Measurements from ENCODE around the gene TBL1XR1.
"Not testable (repeated sequence)": the region's sequence is repeated elsewhere in the genome, so short reads cannot be mapped to it uniquely, and the experiment has no call there.

Gene TBL1XR1

DNA sequence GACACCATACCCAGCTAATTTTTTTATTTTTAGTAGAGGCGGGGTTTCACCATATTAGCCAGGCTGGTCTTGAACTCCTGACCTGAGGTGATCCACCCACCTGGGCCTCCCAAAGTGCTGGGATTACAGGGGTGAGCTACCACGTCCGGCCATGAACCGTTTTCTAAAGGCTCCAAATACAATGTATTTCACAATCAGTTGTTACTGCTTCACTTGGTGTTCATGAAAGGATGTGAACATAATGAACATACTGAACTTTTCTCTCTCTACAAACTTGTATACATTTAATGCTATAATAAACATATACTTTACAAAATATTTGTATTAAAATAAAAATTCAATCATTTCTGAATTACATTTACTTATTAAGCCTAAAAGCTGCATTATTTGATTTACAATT, 28.9 kb downstream of the TBL1XR1 start:
- TF ChIP-seq, protein P1, sequence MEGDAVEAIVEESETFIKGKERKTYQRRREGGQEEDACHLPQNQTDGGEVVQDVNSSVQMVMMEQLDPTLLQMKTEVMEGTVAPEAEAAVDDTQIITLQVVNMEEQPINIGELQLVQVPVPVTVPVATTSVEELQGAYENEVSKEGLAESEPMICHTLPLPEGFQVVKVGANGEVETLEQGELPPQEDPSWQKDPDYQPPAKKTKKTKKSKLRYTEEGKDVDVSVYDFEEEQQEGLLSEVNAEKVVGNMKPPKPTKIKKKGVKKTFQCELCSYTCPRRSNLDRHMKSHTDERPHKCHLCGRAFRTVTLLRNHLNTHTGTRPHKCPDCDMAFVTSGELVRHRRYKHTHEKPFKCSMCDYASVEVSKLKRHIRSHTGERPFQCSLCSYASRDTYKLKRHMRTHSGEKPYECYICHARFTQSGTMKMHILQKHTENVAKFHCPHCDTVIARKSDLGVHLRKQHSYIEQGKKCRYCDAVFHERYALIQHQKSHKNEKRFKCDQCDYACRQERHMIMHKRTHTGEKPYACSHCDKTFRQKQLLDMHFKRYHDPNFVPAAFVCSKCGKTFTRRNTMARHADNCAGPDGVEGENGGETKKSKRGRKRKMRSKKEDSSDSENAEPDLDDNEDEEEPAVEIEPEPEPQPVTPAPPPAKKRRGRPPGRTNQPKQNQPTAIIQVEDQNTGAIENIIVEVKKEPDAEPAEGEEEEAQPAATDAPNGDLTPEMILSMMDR (IDR thresholded peaks at IDR 0.05; ENCODE audit: insufficient read depth, low read depth, low read length, missing control alignments) = no peak
- H3K4me3 ChIP-seq (ENCODE audit: low read length) = no peak overlapping the region
- DNase-seq (ENCODE audit: low read depth) = no peak

DNA sequence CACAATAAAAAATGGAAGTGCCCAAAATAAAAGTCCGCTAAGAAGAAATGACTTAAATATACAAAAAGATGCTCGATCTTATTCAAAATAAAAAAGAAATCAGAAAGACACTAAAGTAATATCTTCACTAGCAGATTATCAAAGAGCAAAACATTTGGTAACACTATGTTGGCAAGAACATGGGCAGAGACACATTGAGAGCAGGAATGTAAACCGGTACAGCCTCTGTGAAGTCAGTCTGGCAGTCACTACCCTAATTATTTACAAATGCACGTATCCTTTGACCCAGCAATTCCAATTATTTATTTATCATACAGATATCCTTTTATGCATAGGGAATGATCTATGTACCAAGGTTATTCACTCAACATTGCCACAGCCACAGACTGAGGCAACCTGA, 34.5 kb downstream of the TBL1XR1 start:
- H3K4me3 ChIP-seq (ENCODE audit: low read length) = no peak overlapping the region
- TF ChIP-seq, protein P1 (IDR thresholded peaks at IDR 0.05; ENCODE audit: insufficient read depth, low read depth, low read length, missing control alignments) = no peak
- no peak for DNase-seq (ENCODE audit: low read depth)

DNA sequence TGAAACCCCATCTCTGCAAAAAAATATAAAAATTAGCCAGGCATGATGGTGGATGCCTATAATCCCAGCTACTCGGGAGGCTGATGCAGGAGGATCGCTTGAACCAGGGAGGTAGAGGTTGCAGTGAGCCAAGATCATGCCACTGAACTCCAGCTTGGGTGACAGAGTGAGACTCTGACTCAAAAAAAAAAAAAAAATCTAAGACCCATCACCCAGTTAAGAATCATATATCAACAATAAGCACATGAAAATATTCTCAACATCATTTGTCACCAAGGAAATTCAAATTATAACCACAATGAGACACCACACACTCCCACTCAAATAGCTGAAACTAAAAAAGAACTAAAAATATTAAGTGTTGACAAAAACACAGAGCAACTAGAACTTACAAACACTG, 35.7 kb downstream of the TBL1XR1 start:
- not testable (repeated sequence) for H3K4me3 ChIP-seq (ENCODE audit: low read length); DNase-seq (ENCODE audit: low read depth)

DNA sequence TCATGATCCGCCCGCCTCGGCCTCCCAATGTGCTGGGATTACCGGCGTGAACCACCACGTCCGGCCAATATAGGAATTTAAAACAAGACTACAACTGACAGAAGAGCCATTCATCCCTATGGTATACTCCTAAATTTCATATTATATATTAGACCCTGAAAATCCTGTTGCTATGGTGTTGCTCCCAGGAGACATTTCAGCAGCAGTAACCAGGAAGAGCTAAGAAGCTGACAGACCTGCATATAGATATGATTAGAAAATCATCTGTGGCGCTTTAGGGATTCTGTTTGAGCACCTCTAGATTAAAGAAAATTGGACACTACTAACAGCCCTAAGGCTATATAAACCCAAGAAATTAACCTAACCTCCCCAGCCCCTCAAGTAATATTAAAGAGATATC, 38.8 kb downstream of the TBL1XR1 start:
- H3K4me3 ChIP-seq (ENCODE audit: low read length) = no peak overlapping the region
- no peak for DNase-seq (ENCODE audit: low read depth)
- TF ChIP-seq, protein P1 (IDR thresholded peaks at IDR 0.05; ENCODE audit: insufficient read depth, low read depth, low read length, missing control alignments) = no peak

DNA sequence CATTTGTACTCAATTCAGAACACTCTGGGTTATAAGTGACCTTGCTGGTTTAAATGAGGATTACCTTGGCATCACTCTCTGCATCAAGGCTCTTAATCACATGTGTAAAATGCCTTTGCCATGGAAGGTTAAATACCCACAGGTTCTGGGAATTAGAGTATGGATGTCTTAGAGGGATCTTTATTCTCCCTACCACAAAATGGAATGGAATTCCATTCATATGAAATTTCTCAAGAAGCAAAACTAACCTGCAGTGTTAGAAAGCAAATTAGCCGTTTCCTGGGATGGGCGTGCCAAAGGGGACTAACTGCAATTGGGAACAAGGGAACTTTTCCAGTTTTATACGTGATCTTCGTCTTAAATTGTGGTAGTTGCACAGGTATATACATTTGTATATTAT, 39.8 kb downstream of the TBL1XR1 start:
- no peak overlapping the region for H3K4me3 ChIP-seq (ENCODE audit: low read length)
- DNase-seq (ENCODE audit: low read depth) = no peak
- TF ChIP-seq, protein P1 (IDR thresholded peaks at IDR 0.05; ENCODE audit: insufficient read depth, low read depth, low read length, missing control alignments) = no peak

DNA sequence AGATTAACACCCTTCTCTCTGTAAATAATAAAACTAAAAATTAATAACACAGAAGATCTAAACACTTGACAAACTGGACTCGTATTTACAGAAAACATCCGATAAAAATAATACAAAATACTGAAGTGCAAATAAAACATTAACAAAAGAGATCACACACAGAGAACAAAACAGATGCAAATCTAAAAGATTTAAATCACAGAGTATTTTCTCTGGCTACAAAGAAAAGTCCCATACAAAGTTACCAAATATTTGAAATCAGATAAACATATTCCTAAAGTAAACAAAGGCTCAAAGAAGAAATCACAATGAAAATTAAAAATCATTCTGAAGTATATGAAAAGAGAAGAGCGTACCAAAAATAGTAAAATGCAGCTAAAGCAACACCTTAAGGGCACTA, 42.5 kb downstream of the TBL1XR1 start:
- no peak for DNase-seq (ENCODE audit: low read depth)
- no peak overlapping the region for H3K4me3 ChIP-seq (ENCODE audit: low read length)
- TF ChIP-seq, protein P1 (IDR thresholded peaks at IDR 0.05; ENCODE audit: insufficient read depth, low read depth, low read length, missing control alignments) = no peak

DNA sequence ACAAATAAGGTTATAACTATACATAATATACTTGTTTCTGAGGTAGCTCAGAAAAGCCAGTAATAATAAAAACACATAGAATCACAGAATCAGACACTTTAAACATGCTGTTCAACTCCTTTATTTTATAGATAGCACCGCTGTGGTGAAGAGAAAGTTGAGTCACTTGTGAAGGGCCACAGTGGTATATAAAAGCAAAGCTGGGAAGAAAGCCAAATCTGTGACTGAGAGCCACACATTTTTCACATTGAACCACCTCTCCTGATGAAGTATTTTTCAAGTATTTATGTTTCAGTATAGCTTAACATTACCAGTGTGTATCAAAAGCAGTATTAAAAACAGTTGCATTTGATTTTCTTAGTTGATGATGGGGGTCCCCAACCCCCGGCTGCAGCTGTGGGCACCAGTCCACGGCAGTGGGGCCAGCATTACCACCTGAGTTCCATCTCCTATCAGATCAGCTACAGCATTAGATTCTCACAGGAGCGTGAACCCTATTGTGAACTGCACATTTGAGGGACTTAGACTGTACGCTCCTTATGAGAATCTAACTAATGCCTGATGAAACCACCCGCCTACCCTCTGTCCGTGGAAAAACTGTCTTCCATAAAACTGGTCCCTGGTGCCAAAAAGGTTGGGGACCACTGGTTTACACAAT, 46.2 kb downstream of the TBL1XR1 start:
- DNase-seq (ENCODE audit: low read depth) = peak; percentile 89
- TF ChIP-seq, protein P1 (IDR thresholded peaks at IDR 0.05; ENCODE audit: insufficient read depth, low read depth, low read length, missing control alignments) = no peak
- no peak overlapping the region for H3K4me3 ChIP-seq (ENCODE audit: low read length)

All from epithelial cell of esophagus (primary cell).